ENCODE results near the gene PIAS1.

GRCh38 chr15:68201879-68202261 is 147.8 kb downstream of the PIAS1 start:
- TF ChIP-seq CEBPB (IDR thresholded peaks at IDR 0.05) (no peak), CREB1 (IDR thresholded peaks at IDR 0.05; ENCODE audit: low read depth) (no peak), ZBTB7A (IDR thresholded peaks at IDR 0.05; ENCODE audit: low read depth) (no peak)
